ENCODE measurements around the gene BCAT1. TPM values are rescaled to one million over a fixed set of nuclear protein-coding genes. Genes with fewer than 3 reads are reported as not detected.

The BCAT1 gene
- 10 to 100 TPM; 45.8 to 60.8 (median 55.3) TPM for polyA plus RNA-seq (ENCODE audit: insufficient read length in 4 of 4)

- DNase-seq (ENCODE audit: low read depth in 4 of 4, low spot score in 3 of 4), result peak in 2 of 4 donors; percentile 22 to 28
Measured at GRCh38 chr12:24948757-24949722, at the start of gene BCAT1. TSS of gene BCAT1 (minus strand) at chr12:24949101. CDS start at chr12:24948932, 169 bp downstream.

DNA sequence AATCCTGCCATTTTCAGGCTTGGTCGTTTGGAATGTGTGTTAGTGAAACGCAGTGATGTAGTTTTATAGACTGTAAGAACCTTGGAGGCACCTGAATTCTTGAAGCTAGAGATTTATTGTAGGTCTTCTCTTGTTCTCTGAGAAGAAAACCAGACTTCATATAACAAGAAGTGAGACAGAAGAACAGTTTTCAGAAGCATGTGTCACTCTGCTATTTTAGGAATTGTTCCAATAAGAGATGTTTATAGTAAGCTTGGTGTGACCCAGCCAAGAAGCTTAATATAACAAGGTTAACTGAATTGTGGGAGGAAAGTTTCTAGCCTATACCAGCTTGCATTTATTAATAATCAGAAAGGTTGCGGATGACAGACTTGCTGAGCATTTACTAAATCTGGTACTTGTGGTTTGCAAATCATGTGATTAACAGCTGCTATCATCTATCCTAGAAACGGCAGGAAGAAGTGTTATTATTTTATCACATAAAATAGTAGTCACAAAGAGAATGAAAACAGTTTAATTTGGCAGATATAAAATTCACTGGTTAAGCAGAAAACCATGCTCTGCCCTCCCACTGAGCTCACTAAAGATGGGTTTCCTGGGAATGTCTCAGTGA lies 49.2 kb upstream of the BCAT1 start:
- no peak for DNase-seq (ENCODE audit: low read depth in 4 of 4, low spot score in 3 of 4)

DNA sequence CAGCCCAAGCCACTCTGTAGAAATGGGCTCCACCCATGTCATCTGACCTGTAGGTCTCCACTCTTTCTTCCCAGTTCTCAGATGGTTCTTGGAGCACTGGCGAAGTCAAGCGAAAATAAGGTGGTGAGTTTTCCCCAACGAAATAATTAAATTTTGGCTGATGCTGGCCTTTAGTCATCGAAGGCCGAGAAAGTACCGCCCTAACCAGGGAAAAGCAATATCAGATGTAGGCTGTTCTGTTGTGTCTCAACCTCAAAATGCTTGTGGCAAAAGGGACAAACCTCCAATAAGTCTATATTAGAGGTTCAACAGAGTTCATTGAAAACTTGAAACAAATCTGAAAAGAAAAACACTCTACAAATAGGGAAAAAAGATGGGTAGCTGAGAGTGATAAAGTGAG lies 48.6 kb upstream of the BCAT1 start:
- DNase-seq (ENCODE audit: low read depth in 4 of 4, low spot score in 3 of 4), result no peak

DNA sequence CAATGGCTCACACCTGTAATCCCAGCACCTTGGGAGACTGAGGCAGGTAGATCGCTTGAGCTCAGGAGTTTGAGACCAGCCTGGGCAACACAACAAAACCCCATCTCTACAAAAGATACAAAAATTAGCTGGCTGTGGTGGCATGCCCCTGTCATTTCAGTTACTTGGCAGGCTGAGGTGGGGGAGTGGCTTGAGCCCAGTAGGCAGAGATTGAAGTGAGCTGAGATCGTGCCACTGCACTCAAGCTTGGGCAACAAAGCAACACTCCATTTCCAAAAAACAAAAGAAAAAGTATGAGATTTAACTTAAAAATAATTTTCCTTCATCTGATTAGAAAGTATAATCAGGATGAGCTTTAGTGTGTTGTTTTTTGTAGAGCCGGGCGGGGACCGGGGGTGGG lies 47.9 kb upstream of the BCAT1 start:
- DNase-seq (ENCODE audit: low read depth in 4 of 4, low spot score in 3 of 4), result no peak

- no peak for DNase-seq (ENCODE audit: low read depth in 4 of 4, low spot score in 3 of 4)
Measured at GRCh38 chr12:24996102-24996797, 47.3 kb upstream of the BCAT1 start.

- no peak for DNase-seq (ENCODE audit: low read depth in 4 of 4, low spot score in 3 of 4)
Measured at GRCh38 chr12:24993793-24994192, 44.9 kb upstream of the BCAT1 start.

DNA sequence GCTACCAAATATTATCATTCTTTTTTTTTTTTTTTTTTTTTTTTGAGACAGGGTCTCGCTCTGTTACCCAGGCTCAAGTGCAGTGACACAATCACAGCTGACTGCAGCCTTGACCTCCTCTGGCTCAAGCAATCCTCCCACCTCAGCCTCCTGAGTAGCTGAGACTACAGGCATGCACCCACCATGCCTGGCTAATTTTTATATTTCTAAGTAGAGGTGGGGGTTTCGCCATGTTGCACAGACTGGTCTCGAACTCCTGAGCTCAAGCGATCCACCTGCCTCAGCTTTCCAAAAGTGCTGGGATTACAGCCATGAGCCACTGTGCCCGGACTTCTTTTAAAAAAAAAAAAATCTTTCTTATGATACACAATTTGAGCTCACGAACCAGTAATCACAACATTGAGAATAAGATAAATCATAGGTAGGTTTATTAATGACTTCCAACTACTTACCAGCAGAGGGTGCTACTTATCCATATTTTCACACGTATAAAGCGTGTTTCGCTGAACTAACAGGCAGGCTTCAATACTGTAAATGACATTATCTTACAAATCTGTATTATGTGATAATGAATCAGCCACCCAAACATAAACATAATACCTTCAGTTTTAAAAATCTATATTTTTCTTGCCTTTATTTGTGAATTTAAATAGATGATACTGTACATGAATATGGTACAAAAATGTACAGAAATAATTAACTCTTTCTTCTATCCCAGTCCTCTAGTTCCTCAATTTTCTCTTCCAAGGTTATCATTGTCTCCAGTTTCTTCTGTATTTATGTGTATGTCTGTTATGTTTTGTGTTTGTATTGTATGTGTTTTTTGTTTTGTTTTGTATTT lies 42.5 kb upstream of the BCAT1 start:
- DNase-seq (ENCODE audit: low read depth in 4 of 4, low spot score in 3 of 4), result peak in 2 of 4 donors; percentile 27 to 36

DNA sequence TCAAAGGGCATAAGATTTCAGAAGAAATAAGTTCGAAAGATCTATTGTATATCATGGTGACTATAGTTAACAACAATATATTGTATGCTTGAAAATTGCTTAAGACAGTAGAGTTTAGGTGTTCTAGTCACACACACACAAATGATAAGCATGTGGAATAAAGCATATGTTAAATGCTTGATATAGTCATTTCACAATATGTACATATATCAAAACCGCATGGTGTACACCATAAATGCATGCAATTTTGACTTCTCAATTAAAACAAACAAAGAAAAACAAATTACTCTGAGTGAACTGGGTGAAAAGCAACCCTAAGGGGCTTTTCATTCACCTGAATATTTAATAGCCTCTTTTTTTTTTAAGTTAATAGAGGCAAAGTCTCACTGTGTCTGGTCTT lies 40.3 kb upstream of the BCAT1 start:
- DNase-seq (ENCODE audit: low read depth in 4 of 4, low spot score in 3 of 4), result no peak

- no peak for DNase-seq (ENCODE audit: low read depth in 4 of 4, low spot score in 3 of 4)
Measured at GRCh38 chr12:24982250-24982649, 33.3 kb upstream of the BCAT1 start.

DNA sequence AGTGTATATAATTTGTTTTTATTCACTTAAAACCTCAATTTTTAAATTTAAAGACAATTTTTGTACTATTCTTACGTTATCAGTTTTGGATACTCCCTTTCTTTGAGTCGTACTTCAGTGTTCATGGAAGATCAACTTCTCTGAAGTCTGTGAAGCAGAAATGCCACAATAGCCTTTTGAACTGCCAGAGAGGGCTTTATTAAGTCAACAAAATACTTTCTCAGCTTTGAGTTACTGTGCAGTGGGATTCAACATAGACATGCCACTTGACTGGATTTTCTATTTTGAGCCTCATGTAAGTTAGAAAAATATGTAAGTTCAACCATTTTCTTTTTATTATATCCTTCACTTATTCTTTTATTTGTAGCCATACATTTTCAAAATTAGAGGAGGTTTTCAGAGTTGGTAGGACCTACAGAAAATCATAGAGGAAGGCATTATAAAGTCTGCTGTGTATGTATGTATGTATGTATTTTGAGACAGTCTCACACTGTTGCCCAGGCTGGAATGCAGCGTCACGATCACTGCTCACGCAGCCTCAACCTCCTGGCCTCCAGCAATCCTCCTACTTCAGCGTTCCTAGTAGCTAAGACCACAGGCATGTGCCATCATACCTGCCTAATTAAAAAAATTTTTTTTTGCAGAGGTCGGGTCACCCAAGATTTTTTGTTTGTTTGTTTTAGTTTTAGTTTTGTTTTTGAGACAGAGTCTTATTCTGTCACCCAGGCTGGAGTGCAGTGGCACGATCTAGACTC lies 31.3 kb upstream of the BCAT1 start:
- DNase-seq (ENCODE audit: low read depth in 4 of 4, low spot score in 3 of 4), result no peak

DNA sequence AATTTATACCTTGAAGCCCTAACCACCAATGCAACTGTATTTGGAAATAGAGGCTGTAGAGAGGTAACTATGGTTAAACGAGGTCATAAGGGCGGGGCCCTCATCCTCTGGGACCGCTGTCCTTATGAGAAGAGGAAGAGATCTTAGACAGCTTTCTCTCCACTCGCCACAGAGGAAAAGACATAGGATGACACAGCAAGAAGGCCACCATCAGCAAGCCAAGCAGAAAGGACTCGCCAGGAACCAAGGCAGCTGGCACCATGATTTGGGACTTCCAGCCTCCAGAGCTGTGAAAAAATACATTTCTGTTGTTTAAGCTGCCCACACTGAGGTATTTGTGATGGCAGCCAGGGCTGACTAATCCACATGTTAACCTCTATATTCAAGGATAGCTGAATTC lies 30.4 kb upstream of the BCAT1 start:
- no peak for DNase-seq (ENCODE audit: low read depth in 4 of 4, low spot score in 3 of 4)

- DNase-seq (ENCODE audit: low read depth in 4 of 4, low spot score in 3 of 4), result no peak
Measured at GRCh38 chr12:24977711-24978110, 28.8 kb upstream of the BCAT1 start.

GRCh38 chr12:24977060-24977459 lies 28.2 kb upstream of the BCAT1 start:
- no peak for DNase-seq (ENCODE audit: low read depth in 4 of 4, low spot score in 3 of 4)

GRCh38 chr12:24975425-24975824 lies 26.5 kb upstream of the BCAT1 start:
- no peak for DNase-seq (ENCODE audit: low read depth in 4 of 4, low spot score in 3 of 4)

DNA sequence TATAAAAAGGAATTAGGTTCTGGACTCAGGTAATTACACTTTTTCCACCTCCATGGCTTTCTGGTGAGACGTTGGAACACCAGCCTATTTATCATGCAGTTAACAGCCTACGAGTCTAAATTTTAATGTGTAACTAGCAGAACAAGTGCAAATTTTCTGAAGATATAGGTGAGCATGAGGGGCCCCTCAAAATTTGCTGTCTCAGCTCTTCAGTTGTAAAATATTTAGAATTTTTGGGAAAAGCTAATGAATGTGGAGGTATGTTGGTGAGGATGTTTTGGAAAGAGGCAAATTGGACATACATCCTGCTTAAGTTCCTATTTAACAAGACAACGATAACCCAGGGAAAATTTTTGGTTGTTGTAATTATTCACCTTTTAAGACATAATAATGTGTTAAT lies 25.3 kb upstream of the BCAT1 start:
- no peak for DNase-seq (ENCODE audit: low read depth in 4 of 4, low spot score in 3 of 4)

DNA sequence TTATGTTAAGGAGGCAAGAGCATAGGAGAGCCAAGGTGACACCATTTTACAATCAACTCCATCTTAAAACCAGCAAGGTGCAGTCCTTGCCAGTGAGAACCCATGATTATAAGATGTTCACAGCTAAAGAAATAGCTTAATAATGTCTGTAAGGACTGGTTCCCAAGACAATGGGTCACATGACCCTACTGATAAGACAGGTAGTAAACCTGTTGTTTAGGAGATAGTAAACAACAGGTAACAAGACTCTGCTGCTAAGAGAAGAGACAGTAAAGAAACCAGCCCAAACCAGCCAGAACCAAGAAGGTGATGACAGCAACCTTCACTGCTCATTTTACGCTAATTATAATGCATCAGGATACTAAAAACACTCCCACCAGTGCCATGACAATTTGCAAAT lies 23.2 kb upstream of the BCAT1 start:
- no peak for DNase-seq (ENCODE audit: low read depth in 4 of 4, low spot score in 3 of 4)

- DNase-seq (ENCODE audit: low read depth in 4 of 4, low spot score in 3 of 4), result no peak
Measured at GRCh38 chr12:24970177-24970576, 21.3 kb upstream of the BCAT1 start.

GRCh38 chr12:24966951-24967564 lies 18.2 kb upstream of the BCAT1 start:
- no peak for DNase-seq (ENCODE audit: low read depth in 4 of 4, low spot score in 3 of 4)

- DNase-seq (ENCODE audit: low read depth in 4 of 4, low spot score in 3 of 4), result no peak
Measured at GRCh38 chr12:24964342-24964741, 15.4 kb upstream of the BCAT1 start.
